GM18508 (cell line): ENCODE data around the gene MGAT4A.

ENCODE experiments used
- ATAC-seq: cut with Tn5 transposase; IDR thresholded peaks from one replicate; pipeline ENCODE4 v1.9.1; 2021; ENCODE audit warnings: moderate number of reproducible peaks; ENCODE audit not compliant: insufficient read depth, unreplicated experiment

The MGAT4A gene

DNA sequence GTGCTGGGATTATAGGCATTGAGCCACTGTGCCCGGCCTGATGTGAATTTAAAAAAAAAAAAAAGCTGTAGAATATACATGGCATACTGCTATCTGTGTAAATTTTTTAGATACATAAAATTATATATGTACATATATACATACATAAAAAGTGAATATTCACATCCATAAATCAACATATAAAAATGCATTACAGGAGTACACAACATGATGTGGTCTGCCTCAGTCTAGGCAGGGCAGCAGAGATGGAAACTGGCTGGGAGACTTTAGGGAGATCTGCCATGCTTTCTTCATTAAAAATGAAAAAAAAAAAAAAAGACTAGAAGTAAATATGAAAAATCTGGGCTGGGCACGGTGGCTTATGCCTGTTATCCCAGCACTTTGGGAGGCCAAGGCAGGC, 24.3 kb downstream of the MGAT4A start:
- no peak for ATAC-seq

DNA sequence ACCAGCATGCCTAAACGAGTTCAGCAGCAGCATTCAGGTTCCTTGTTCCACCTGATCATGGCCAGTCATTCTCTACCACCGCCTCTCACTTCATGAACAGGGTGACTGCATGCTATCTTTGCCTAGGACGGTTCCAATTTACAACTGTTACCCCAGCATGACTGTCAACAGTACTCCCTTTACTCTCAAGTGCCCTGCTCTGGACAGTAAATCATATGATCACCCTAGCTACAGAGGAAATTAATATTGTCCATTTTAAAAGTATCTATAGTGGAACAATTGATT, 25.7 kb downstream of the MGAT4A start:
- no peak for ATAC-seq

DNA sequence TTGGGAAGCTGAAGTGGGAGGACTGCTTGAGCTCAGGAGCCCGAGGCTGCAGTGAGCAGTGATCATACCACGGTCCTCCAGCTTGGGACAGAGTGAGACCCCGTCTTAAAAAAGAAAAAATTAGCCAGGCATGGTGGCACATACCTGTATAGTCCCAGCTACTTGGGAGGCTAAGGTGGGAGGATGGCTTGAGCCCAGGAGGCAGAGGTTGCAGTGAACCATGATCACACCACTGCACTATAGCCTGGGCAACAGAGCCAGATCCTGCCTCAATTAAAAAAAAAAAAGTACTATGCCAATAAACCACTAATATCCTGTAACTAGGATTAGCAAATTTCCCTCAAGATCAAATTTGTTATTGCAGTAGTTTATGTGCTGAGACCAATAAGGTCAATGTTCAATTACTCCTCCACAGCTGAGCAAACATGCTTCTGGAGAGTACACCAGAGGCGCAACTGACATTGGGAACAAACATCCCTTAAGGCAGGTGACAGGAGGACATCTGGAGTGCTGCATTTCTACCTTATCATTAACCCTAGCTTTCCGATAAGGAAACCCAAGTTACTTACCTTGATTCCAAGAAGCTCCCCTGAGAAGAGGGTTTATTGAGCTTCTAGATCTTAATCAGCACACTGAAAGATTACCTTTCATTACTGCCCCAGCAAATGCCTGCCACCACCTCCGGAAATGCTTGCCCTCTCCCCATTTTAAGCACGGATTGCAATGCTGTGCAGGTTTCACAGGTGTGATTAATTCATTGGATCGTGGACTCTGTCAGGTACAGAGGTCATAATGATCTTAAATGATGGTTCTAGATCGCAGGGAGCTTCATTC, 26.2 kb downstream of the MGAT4A start:
- no peak for ATAC-seq

DNA sequence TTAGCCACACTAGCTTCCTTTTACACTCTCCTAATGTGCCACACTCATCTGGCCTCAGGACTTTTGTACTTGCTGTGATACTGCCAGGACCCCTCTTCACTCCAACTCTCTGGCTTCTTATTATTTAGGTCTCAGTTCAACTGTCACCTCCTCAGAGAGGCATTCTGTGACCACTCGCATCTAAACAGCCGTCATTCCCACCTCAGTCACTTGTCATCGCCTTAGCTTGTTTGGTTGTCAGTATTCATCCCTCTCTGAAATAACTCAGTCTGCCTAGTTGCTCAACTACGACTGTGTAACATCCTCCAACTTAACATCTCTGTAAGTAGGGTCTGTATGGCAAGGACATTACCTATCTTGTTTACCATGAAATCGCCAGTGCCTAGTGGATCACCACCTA, 27.2 kb downstream of the MGAT4A start:
- ATAC-seq, result no peak

DNA sequence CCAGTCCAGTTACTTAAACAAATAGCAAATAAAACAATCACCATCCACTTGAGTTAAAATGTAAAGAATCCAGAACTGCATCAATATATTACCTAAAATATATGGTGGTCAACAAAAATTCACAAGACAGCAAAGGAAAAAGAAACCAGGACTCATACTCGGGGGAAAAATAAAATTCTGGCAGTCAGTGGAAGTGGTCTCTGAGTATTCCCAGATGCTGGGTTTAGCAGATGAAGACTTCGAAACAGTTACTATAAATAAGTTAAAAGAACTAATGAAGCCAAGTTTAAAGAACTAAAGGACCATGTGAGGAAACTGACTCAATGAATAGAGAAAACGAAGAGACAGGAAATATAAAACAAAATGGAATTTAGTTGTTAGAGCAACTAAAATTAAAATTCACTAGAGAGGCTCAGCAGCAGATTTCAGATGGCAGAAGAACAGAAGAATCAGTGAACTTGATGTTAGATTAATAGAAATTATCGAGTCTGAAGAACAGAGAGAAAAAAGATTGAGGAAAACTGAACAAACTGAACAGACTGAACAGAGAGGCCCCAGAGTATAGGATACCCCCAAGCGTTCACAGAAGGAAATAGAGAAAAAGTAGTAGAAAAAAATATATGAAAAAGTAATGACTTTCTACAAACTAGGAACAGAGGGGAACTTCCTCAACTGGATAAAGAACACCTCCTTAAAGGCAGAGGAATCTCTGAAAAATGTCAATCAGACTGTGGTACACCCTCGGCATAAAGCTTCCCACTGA, 27.9 kb downstream of the MGAT4A start:
- no peak for ATAC-seq

DNA sequence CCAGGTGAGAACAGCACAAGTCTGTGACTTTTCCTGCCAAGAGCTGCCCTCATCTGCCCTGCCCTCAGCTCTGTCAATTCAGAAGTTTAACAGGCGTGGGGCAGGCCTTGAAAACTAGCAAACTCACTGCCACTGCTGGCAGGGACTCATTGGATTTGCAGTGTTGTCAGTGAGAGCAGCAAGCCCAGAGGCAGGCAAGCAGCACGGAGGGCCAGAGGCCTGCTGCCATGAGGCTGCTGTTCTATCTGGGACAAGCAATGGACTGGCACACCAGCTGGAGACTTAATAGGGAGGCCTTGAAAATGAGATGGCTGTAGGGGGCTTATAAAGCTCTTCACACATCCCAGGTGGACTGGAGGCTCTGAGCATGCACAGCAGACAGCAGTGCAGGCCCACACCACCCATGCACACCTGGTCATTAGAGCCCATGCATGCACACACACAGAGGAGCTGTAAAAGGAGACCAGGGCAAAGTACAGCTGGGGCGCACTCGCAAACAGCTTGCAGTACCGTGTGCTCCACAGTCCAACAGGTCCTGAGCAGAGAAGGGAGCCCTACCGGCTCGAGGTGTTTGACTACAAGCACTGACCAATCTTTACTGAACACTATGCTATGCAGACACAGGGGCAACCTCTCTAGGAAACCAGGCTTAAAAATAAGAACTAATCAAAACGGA, 28.7 kb downstream of the MGAT4A start:
- ATAC-seq, result no peak

DNA sequence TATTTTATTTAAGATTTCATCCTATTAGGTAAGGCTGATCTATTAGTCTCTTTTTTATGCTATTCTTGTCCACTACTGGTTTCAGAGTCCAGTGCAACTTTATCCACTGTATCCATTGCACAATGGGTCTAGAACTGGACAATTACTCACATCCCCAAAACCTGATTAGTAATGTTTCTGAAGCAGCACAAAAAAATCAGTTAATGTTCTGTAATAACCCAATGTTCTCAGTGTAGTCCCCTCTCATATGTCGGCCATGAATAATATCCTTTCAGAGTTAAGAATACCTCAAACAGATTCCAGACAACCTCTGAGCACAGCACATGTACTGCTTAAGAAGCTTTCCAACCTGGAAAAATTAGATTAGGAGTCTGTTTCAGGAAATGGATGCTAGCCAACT, 29.7 kb downstream of the MGAT4A start:
- no peak for ATAC-seq

DNA sequence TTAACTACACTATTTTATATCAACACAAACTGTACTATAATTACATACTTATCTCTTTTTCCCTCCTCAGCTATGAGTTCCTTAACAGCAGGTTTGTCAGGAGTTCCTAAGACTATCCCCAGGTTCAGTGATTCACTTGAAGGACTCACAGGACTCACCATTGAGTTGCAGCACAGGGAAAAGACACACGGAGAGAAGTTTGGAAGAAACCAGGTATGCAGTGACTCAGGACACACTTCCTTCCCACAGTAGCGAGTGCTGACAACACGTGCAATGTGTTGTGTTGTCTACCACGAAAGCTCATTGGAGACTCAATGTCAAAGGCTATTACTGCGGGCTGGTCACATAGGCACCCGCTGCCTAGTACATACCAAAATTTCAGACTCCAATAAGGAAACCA, 32.0 kb downstream of the MGAT4A start:
- ATAC-seq, result no peak

DNA sequence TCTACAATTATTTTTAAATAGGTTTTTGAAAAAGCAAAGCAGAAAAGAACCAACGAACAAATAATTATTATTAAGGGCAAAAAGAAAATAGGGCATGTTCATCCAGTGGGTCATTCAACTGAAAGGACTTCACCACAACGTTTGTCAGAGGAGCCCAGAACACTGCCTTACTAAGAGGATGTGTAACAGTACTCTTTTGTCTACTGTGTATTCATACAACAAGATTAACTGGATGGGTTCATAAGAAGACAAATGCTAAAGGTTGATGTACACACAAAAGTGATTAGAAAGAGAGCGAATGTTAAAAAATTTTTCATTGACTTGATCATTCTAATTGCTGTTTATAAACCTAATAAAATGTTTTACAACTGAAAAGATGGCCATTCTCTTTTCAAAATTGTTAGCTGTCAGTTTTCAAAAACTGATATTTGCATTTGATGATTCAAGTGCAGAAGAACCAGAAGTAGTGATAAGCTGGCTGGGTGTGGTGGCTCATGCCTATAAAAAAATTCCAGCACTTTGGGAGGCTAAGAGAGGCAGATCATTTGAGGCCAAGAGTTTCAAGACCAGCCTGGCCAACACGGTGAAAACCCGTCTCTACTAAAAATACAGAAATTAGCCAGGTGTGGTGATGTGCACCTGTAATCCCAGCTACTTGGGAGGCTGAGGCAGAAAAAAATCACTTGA, 33.1 kb downstream of the MGAT4A start:
- no peak for ATAC-seq

DNA sequence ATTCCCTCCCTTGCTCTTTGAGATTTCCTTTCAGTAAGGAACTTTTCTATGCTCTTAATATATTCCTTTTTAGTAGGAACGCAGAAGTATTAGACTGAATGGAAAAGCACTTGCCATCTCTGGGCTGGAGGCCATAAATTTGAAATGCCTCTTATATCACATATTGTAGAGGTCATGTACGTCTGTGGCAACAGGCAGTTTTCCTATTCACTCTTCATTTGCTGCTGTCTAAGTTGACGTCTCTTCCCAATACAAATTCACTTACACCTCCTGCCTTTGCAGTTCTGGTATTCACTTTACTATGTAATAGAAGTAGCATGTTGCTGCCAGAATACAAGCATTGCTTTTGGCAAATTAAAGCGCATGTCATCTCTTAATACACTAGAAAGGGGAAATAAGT, 34.7 kb downstream of the MGAT4A start:
- ATAC-seq, result no peak

DNA sequence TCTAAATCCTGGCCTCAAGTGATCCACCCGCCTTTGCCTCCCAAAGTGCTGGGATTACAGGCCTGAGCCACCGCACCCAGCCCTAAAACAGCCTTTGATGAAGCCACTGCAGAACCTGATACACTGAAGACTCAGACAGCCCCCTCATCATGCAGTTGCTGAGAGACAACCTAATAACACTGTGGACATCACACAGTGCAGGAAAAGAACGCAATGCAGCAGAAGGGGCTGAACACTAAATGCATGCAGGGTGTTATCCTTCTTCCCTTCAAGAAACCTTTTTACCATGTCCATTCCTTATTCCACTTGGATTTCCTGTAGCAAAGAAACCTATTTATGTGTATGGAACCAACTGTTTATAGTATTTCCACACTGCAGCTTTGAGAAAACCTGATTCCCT, 35.7 kb downstream of the MGAT4A start:
- ATAC-seq, result no peak

DNA sequence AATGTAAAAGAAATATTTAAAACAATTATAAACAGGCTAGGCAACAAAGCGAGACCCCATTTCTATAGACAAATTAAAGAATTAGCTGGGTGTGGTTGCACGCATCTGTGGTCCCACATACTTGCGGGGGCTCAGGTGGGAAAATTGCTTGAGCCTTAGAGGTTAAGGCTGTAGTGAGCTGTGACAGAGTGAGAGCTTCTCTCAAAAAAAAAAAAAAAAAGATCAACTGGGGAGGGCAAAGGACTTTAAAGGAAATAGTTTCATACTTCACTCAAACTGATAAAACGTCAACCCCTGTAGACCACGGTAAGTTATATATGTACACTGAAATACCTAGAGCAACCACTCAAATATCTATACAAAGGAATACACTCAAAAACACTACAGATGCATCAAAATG, 37.5 kb downstream of the MGAT4A start:
- ATAC-seq, result no peak

DNA sequence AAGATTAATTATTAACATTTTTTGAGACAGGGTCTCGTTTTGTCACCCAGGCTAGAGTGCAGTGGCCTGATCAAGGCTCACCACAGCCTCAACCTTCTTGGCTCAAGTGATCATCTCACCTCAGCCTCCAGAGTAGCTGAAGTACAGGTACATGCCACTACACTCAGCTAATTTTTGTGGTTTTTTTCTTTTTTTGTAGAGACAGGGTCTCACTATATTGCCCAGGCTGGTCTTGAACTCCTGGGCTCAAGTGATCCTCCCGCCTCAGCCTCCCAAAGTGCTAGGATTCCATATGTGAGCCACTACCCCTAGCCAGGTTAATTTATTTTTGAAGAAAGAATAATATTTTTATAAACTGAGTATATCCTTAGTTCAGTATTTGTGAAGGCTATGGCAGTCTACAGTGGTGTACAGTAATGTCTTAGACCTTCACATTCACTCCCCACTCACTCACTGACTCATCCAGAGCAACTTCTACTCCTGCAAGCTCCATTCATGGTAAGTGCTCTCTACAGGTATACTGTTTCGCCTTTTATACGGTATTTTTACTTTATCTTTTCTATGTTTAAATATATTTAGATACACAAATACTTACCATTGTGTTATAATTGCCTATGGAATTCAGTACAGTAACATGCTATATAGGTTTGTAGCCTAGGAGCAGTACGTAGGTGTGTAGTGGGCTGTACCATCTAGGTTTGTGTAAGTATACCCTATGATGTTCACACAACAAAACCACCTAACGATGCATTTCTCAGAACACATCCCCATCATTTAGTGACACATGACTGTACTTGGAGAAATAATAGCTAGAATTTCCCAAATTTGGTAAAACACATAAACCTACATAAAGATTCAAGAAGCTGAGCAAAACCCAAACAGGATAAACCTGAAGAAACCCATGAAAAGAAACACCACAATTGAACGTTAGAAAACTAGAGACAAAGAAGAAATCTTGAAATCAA, 38.6 kb downstream of the MGAT4A start:
- ATAC-seq, result no peak

DNA sequence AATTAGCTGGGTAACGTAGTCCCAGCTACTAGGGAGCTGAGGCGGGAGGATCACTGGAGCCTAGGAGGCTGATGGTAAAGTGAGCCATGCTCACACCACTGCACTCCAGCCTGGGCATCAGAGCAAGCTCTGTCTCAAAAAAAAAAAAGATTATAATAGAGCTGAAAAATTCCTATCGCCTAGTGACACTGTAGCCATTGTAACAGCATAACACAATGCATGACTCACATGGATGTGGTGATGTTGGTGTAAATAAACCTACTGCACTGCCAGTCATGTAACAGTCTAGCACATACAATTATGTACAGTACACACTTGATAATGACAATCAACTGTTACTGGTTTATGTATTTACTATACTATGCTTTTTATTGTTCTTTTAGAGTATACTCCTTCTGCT, 39.6 kb downstream of the MGAT4A start:
- ATAC-seq, result no peak

DNA sequence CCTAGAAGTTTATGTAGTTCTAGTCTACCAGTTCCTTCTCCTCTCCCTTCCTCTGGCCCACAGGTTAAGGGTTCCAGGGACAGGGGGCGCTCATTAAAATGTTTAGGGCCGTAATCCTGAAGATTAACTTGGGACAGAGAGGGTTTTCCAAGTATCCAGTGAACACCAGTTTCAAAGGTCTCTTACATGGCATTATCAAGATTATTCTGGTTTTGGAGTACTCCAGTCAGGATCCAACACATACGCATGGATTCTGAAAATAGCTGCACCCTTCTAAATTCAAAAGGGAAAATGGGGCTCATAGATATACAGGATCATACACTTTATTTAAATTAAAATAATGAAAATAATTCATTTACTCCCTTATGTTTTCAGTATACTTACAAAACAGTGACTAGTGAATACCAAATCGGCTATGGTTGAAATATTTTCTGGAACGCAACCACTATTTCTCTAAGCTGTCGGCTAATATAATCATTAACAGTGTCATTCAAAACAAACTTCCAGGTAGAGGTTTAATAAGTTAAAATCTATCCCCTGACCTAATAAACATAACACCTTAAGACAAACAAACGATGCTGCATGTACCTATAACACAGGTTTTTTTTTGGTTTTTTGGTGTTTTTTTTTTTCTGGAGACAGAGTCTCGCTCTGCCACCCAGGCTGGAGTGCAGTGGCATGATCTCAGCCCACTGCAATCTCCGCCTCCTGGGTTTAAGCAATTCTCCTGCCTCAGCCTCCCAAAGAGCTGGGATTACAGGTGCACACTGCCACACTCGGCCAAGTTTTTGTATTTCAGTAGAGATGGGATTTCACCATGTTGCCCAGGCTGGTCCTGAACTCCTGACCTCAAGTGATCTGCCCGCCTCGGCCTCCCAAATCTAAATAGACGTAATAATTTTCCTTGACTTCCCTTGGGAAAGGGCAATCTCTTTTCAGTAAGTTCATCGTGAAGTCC, 44.7 kb downstream of the MGAT4A start:
- no peak for ATAC-seq

DNA sequence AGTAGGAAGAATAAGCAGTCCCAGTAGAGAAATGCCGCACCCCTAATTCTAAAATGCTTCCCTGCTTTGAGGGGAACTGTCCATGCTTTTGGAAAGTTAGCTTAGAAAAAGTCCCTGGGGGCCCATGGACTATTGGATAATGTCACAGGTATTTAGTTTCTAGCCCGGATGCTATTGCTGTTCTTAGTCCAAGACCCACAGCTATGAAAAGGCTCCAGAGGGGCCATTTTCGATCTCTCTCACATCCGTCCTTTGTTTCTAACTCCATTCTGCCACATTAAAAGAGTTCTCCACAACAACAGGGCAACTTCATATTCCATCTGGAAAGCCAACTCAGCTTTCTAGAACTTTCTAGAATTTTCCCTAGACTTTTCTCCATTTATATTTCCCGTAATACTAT, 47.2 kb downstream of the MGAT4A start:
- no peak for ATAC-seq

DNA sequence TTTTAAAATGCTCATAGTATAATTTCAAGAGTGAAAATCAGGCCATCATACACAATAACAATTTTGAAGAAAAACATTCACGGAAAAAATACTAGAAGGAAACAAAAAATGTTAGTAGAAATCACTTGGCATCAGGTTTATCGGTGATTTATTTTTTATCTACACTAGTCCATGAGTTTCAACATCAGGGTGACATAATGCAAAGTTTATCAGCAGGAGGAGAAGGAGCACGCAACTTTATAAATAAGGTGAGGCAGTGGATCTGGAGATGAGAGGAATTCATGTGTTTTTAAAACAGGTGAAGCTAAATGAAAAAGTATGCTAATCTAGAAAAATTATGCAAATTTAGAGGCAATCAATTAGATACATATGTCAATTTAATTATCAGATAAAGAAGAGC, 54.2 kb downstream of the MGAT4A start:
- ATAC-seq, result no peak

DNA sequence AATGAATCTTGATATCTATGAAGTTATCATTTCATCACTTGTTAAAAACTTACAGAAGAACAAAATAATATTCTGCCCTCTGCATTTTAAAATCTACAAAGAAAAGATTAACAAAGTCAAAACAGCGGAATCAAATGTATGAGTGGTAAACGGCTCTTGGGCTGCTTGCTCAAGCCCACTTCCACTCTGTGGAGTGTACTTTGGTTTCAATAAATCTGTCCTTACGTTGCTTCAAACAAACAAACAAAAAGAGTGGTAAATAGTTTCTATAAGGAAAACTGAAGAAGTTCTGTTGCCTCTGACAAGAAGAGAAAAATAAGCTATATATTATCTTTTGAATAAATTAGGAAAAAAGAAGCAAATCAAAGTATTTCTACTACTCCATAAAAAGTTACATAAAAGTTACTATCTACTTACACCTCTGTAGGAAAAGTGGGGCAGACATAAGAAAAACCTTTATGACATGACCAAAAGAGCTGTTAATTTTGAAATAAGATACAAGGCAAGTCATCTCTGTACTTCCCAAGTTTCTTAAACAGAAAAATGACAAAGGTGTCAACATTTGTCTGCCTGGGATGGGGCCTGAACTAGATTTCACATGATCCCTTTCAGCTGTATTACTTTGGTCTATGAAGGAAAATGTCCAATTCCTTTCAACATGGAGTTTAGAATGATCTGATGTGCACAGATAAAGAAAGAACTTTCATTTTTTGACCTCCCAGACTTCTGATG, 56.5 kb downstream of the MGAT4A start:
- no peak for ATAC-seq
